GM21381 (cell line): ENCODE data around the gene A4GNT.
"Not testable (repeated sequence)": the region's sequence is repeated elsewhere in the genome, so short reads cannot be mapped to it uniquely, and the experiment has no call there.

Experiments used
- ATAC-seq: cut with Tn5 transposase; IDR thresholded peaks from one replicate; pipeline ENCODE4 v1.9.1; 2021; ENCODE audit warnings: mild to moderate bottlenecking, moderate library complexity; ENCODE audit not compliant: unreplicated experiment

The A4GNT gene

GRCh38 chr3:138119423-138119766 lies 12.8 kb downstream of the A4GNT start:
- no peak for ATAC-seq

GRCh38 chr3:138118612-138119422 lies 13.4 kb downstream of the A4GNT start:
- ATAC-seq, result peak; percentile 52

GRCh38 chr3:138114988-138115971 lies 16.9 kb downstream of the A4GNT start, which contains the start of gene DZIP1L:
Gene DZIP1L (minus strand): TSS chr3:138115608. CDS start chr3:138103971, 11,637 bp downstream.
- ATAC-seq, result peak; percentile 92

GRCh38 chr3:138114431-138114918 lies 17.7 kb downstream of the A4GNT start:
- no peak for ATAC-seq

GRCh38 chr3:138113326-138113725 lies 18.9 kb downstream of the A4GNT start:
- ATAC-seq, result no peak

GRCh38 chr3:138112362-138112761 lies 19.8 kb downstream of the A4GNT start:
- ATAC-seq, result no peak

- ATAC-seq, result no peak
Observed at GRCh38 chr3:138105598-138105997, 26.6 kb downstream of the A4GNT start.

- ATAC-seq, result no peak
Observed at GRCh38 chr3:138103466-138103865, 28.7 kb downstream of the A4GNT start.

- not testable (repeated sequence) for ATAC-seq
Observed at GRCh38 chr3:138101351-138101940, 30.7 kb downstream of the A4GNT start.

- no peak for ATAC-seq
Observed at GRCh38 chr3:138099417-138099816, 32.8 kb downstream of the A4GNT start.

GRCh38 chr3:138097192-138098172 lies 34.7 kb downstream of the A4GNT start:
- ATAC-seq, result no peak

- no peak for ATAC-seq
Observed at GRCh38 chr3:138093721-138094120, 38.5 kb downstream of the A4GNT start.

GRCh38 chr3:138092023-138092422 lies 40.2 kb downstream of the A4GNT start:
- ATAC-seq, result no peak

- no peak for ATAC-seq
Observed at GRCh38 chr3:138089091-138089490, 43.1 kb downstream of the A4GNT start.

- ATAC-seq, result not testable (repeated sequence)
Observed at GRCh38 chr3:138085745-138086144, 46.4 kb downstream of the A4GNT start.

- ATAC-seq, result no peak
Observed at GRCh38 chr3:138084196-138084595, 48.0 kb downstream of the A4GNT start.

- ATAC-seq, result peak; percentile 41
Observed at GRCh38 chr3:138082992-138083386, 49.2 kb downstream of the A4GNT start.

GRCh38 chr3:138082085-138082991 lies 49.9 kb downstream of the A4GNT start:
- peak; percentile 70 for ATAC-seq
